ENCODE results near the gene TYW1B.
"Not testable (repeated sequence)": the region's sequence is repeated elsewhere in the genome, so short reads cannot be mapped to it uniquely, and the experiment has no call there.

TYW1B gene

DNA sequence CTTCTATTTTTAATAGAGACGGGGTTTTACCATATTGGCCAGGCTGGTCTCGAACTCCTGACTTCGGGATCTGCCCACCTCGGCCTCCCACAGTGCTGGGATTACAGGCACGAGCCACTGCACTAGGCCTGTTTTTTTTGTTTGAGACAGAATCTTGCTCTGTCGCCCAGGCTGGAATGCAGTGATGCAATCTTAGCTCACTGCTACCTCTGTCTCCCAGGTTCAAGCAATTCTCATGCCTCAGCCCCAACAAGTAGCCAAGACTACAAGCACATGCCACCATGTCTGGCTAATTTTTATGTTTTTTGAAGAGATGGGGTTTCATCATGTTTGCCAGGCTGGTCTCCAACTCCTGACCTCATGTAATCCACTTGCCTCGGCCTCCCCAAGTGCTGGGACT, 73.7 kb downstream of the TYW1B start:
- DNase-seq (ENCODE audit: low read depth) = no peak

DNA sequence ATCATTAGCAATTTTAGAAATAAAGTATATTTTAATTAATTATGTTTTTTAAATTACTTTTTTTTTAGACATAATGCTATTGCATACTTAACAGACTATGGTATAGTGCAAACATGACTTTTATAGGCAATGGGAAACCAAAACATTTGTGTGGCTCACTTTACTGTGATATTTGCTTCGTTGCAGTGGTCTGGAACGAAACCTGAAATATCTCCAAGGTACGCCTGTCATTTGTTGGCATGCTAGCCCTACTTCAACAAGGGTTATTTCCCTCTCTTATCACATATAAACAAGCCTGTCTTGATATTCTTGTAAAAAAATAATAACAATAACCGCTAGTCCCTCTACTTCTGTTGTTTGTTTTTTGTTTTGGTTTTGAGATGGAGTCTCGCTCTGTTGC, 74.2 kb downstream of the TYW1B start:
- DNase-seq (ENCODE audit: low read depth) = no peak

DNA sequence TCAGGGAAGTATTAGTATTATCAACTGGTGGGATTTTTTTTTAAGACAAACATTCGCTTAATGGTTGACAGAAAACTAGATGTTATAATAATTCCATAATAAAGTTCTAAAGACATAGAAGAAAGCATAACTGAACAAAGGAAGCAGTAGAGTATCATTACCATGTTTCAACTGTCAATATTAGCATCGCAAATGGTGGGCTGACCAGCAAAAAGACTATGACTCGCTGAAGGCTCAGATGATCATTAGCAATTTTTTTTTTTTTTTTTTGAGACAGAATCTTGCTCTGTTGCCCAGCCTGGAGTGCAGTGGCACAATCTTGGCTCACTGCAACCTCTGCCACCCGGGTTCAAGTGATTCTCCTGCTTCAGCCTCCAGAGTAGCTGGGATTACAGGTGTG, 74.8 kb downstream of the TYW1B start:
- DNase-seq (ENCODE audit: low read depth) = not testable (repeated sequence)

DNA sequence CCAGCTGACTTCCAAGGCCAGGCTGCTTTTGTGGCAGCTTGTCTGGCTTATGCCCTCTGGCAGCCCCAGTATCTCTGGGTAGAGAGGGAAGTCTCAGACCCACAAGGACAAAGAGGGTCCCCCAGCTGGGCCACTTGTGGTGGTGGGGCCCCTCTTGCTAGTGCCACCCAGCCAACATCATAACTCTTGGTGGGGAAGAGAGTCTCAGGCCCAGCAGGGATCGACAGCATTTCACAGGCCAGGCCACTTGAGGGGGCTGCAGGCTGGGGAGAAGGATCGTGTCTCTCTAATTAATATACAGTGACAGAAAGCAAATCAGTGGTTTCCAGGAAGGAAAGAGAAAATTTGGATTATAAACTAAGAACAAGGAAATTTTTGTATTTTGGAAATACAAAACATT, 76.0 kb downstream of the TYW1B start:
- DNase-seq (ENCODE audit: low read depth) = no peak

DNA sequence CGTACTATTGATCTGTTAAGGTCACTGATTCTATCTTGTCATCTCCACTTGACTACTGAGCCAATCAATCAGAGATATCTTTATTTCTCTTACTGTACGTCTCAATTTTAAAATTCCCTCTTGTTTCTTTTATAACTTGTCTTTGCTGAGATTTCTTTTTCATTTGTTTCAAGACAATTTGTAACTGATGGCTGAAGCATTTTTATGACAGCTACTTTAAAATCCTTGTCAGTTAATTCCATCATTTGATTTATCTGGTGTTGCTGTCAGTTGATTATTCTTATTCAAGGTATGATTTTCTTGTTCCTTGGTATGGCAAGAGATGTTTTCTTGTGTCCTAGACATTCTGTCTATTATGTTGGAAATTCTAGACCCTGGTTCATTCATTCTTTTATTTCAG, 76.6 kb downstream of the TYW1B start:
- no peak for DNase-seq (ENCODE audit: low read depth)

DNA sequence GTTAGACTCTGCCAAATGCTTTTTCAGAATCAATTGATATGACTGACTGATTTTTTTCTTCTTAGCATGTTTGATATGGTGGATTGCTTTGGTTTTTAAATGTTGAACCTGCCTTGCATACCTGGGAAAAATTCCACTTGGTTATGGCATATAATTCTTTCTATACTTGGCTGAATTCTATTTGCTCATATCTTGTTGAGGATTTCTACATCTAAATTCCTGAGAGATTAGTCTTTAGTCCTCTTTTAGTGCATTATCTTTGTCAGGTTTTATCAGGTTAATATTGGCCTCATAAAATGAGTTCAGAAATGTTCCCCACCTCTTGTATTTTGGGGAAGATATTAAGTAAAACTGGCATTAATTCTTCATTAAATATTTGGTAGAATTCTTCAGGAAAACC, 79.4 kb downstream of the TYW1B start:
- not testable (repeated sequence) for DNase-seq (ENCODE audit: low read depth)

DNA sequence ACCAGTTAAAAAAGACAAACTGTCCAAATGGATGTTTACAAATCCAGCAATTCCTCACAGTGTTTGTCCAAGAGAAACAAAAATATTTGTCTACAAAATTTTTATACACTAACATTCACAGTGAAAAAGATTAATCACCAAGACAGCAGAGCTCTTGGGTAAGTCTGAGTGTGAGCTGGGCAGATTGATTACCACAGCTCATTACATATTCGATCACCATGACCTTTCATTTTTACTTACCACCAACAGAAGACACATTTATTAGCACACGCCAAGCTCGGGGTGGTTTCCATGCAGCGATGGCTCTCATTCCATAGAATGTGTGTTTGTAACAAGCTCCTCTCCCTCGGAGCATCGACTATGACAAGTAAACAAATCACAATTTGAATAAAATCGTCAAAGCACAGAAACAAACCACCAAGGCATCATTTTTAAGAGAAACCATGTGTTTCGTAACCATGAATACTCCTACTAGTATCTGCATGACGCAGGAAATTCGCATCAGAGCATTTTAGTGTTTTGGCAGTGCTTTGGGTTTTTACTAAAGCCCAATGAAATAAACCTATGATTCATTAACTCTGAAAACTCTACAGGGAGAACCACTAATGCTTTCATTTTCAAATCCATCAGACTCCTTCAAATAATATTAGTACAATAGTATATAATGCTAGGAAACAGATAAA, 83.6 kb downstream of the TYW1B start:
- not testable (repeated sequence) for DNase-seq (ENCODE audit: low read depth)

DNA sequence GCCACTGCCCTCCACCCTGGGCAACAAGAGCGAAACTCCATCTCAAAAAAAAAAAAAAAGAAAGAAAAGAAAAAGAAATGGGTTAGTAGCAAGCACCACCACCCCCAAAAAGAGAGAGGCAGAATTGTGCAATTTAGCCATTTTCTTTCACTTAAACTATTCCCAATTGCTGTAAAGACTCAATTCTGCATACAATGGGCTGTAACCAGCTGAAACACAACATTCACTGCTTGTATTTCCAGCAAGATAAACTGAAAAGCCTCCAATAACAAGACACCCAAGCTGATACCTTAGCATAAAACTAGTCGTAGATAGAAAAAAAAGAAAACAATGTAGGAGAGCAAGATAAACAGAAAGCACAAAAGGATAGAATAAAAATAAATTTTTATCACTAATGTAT, 84.2 kb downstream of the TYW1B start:
- DNase-seq (ENCODE audit: low read depth) = not testable (repeated sequence)

DNA sequence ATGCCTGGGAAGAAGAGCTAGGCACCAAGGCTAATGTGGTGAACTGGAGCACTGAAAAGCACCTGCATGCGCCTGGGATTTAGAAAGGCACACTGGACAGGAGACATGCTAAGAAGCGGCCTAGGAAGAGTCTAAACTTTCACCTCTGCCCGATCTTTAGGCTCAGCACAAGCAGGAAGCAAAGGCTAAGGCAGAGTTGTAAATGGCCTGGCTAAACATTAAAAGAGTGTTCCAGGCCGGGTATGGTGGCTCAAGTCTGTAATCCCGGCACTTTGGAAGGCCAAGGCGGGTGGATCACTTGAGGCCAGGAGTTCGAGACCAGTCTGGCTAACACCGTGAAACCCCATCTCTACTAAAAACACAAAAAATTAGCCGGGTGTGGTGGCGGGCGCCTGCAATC, 88.3 kb downstream of the TYW1B start:
- not testable (repeated sequence) for DNase-seq (ENCODE audit: low read depth)

DNA sequence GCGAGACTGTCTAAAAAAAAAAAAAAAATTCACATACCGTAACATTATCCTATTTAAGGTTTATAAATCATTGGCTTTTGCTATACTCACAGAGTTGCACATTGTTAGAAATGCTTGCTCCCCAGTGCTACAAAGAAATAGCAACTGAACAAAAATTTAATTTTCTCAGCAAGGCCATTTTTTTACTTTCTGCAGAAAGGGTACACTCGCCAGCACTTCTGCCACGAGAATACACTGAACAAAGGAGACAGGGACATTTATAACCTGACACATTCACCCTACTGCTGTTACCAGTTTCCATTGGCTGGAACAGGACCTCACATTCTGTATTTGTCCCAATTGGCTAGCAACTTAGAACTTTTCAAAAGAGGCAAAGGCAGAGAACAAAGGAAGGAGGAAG, 92.1 kb downstream of the TYW1B start:
- not testable (repeated sequence) for DNase-seq (ENCODE audit: low read depth)

DNA sequence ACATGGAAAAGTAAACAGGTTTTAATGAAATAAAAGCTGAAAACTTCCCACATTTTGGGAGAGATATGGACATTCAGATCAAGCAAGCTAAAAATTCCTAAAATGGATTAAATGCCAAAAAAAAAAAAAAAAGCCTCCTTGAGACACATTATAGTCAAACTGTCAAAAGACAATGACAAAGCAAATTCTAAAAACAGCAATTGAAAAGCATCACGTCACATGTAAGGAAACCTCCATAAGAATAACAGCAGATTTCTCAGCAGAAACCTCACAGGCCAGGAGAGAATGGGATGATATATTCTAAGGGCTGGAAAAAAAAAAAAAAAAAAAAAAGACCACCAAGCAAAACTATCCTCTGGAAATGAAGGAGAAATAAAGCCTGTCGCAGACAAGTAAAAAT, 97.2 kb downstream of the TYW1B start:
- not testable (repeated sequence) for DNase-seq (ENCODE audit: low read depth)

DNA sequence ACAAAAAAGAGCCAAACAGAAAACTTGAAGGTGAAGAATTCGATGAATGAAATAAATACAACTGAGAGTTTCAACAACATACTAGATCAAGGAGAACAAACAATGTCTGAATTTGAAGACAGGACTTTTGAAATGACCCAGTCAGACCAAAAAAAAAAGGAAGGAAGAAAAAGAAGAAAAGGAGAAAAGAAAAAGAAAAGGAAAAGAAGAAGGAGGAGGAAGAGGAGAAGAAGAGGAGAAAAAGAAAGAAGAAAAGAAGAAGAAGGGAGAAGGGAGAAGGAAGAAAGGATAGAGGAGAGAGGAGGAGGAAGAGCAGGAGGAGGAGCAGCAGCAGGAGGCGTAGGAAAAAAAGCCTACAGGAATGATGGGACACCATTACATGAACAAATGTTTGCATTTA, 97.6 kb downstream of the TYW1B start:
- not testable (repeated sequence) for DNase-seq (ENCODE audit: low read depth)

DNA sequence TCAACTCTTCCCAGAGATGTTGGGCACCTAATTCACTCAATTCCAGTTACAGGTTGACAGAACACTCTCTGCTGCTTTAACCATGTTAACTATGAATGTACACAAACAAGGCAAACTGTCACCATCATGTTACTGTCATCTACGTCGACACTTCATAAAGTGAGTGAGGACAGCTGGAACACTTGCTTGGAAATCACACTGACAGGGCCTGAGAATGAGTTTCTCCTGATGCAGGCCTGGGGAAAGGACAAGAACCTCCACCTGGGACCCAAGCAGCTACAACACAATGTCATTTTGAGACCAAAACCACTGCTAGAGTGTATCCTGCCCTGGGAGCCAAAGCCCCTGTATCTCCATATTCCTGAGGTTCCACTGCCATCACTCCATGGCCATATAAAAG, 98.9 kb downstream of the TYW1B start:
- not testable (repeated sequence) for DNase-seq (ENCODE audit: low read depth)

DNA sequence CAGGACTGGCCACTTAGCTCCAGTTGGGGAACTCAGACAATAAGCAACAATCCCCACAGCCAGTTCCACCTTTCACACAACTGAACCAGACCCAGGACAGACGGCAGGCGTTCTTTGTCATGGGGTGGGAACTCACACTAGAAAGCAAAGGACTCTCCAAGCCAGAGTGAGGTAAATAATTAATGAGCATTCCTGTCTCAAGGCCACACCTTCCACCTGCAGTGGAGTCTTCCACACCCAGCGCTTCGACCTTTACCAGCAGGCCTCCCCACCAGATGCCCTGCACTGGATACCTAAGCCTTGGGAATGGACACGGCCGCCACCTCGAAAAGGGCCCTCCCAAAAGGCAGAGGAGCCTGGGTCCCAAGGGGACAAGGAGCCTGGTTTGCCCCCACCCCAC, 105.3 kb downstream of the TYW1B start:
- not testable (repeated sequence) for DNase-seq (ENCODE audit: low read depth)

DNA sequence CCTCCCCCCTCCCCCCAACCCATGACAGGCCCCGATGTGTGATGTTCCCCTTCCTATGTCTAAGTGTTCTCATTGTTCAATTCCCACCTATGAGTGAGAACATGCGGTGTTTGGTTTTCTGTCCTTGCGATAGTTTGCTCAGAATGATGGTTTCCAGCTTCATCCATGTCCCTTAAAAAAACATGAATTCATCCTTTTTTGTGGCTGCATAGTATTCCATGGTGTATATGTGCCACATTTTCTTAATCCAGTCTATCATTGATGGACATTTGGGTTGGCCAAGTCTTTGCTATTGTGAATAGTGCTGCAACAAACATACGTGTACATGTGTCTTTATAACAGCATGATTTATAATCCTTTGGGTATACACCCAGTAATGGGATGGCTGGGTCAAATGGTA, 107.1 kb downstream of the TYW1B start:
- DNase-seq (ENCODE audit: low read depth) = not testable (repeated sequence)

DNA sequence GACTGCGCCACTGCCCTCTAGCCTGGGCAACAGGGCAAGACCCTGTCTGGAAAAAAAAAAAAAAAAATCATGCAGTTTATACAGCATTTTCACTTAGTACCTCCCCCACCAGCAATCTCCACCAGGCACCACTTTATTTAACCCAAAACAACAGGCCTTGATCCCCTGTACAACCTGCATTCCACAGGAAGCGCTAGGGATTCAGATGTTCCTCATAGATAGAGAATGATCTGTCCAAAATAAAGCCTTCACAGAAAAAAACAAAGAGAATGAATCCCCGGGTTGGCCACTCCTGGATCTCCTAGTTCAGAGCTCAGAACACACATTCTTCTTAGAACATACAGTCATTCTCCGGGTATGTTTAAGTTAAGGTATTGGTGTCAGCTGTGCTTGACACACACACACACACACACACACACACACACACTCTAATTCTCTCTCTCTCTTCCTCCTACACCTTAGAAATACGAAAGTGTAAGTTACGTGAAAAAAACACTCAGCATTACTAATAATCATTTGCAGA, 110.7 kb downstream of the TYW1B start:
- not testable (repeated sequence) for DNase-seq (ENCODE audit: low read depth)

DNA sequence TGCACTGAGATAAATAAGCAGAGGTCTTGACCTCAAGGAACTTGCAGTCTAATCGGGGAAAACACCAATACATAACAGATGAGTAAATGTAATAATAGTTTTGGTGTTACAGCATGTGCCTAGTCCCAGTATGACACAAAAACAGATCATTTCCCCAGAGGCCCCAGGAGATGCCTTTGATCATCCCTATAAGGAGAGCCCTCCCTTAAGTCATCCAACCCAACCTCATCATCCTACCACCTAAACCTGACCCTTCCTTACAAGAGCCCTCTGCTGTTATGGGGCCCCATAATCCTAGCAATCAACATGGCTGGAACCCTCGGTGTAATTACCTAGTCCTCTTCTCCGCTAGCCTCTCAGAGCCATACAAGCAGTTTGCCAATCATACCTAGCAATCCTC, 116.1 kb downstream of the TYW1B start:
- not testable (repeated sequence) for DNase-seq (ENCODE audit: low read depth)

DNA sequence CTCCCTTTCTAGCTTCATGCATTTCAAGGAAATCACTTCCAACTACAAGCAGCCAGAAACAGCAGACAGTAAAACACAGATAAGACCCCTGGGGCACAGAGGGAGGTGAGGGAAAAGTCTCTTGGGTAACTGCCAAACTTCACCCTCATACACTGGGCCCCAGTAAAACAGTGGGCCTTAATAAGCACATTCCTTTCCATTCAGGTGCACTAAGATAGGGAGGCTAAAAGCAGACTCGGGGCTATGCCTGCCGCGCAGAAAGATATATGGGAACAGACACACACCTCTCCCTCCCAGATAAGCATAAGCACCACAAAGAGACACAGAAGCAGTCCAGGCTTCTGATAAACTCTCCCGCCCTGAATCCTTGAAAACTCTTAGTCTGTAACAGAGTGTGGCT, 117.0 kb downstream of the TYW1B start:
- DNase-seq (ENCODE audit: low read depth) = no peak

DNA sequence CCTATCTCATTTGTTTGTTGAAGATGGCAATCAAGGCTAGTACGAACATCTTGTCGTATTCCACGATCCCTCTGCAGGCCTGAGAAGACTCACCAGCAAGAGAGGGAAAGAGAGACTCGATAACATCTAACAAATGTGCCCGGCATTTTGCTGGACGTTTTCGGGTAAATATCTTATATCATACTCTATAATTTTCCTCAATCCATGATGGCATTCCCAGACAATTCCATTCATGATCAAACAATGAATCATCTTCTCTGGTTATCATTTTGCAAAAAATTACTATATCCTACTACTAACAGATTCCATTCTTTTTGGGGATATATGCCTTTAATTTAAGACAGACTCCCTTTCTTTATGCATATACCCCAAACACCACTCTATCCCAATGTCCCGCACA, 118.1 kb downstream of the TYW1B start:
- DNase-seq (ENCODE audit: low read depth) = no peak

DNA sequence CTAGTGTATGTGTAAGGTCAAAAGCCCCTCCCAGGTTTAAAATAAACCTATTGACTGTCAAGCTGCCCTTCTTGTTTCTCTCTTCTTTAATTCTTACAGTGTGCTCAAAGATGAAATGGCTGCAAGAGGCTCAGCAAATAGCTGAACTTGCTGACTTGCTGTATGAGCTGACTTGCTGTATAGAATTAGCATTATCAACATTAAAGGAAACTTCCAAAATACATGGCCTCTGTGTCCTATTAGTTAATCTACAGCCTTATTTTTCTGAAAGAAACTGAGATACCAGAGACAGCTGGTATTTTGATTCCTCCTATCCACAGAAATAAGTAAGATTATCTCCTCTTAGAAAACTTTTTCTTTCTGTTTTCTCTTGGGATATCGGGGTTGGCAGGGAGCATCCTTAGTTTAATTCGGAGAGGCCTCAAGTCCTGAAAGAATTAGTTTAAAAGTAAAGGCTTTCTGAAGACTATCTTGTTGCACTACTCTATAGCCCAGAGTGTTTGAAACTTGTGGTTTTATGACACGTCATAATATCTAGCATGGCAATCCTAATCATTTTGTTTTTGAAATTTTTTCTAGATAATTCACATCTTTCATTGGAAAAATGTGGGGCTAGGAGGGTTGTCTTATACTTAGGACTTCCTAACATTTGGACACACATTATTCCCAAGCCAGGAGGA, 119.5 kb downstream of the TYW1B start:
- not testable (repeated sequence) for DNase-seq (ENCODE audit: low read depth)

DNA sequence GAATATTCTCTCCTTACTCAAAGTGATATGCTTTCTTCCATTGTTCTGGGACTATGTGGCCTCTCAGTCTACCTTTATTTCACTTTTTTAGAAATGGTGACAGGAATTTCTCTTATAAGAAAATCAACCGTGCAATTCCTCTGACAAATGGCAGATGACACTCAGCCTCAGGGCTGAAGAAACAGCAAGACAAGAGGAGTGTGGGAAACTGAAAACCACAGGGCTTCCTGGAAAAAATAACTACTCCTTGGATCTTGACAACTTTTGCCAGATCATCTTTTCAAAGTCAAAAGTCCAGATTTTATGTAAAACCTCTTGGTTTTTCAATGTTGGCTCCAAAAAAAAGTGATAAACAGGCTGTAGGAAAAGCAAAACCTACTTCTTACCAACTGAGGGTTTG, 121.5 kb downstream of the TYW1B start:
- DNase-seq (ENCODE audit: low read depth) = no peak

DNA sequence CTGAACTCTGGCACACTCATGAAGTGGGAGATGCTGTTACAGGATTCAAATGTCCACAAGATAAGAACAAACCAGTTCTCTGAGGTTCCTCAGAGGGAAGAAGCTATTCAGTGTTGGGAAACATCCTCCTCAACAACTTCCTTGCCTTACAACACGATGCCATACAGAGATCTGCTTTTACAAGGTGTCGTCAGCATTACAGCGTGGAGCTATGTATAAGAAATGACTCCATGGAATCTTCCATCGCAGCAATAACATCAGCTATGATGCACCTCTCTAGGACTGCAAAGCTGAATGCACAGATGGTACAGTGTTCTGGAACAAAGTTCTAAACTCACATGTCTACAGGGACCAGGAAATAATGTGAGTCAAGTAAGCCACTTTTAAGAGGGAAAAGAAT, 122.3 kb downstream of the TYW1B start:
- DNase-seq (ENCODE audit: low read depth) = not testable (repeated sequence)

DNA sequence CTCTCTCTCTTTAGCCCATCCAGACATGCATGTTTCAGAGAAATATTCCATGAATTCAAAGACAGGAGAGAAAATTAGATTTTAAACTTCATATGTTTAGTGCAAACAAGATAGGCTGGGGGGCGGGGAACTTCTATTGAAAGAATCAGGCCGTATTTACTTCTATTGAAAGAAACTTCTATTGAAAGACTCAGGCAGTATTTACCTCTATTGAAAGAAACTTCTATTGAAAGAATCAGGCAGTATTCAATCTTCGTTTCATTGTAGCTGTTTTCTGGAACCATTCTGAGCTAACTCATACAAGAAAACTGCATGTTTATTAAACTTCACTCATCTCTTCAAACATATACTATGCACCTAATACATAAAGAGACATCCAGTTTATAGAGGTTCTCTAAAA, 123.1 kb downstream of the TYW1B start:
- DNase-seq (ENCODE audit: low read depth) = no peak

DNA sequence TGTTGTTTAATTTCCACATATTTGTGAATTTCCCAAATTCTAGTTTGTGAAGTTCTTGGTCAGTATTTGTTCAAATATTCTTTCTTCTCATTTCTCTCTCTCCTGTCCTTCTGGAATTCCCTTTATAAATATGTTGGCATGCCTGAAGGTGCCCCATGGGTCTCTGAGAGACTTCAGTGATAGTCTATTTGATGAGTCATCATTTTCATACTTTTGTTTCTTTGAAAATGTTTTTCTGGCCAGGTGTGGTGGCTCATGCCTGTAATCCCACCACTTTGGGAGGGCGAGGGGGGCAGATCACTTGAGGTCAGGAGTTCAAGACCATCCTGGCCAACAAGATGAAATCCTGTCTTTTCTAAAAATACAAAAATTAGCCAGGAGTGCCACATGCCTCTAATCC, 127.5 kb downstream of the TYW1B start:
- not testable (repeated sequence) for DNase-seq (ENCODE audit: low read depth)
